HFF-Myc (cell line): ENCODE data around the gene ABCB9.

Source experiments
- DNase-seq: peaks from one replicate; pipeline ENCODE4 v3.0.0-alpha.2; 2011; ENCODE audit warnings: low read depth; ENCODE audit errors: extremely low read depth
- H3K4me3 ChIP-seq: replicated peaks from 2 replicates; pipeline ENCODE4 v1.5.1; 2011; ENCODE audit warnings: low read depth, mild to moderate bottlenecking, control low read depth, low read length
- CTCF ChIP-seq: IDR thresholded peaks from 2 replicates; pipeline ENCODE4 v1.5.1; 2012; ENCODE audit warnings: mild to moderate bottlenecking, low read depth, low read length, control low read depth; ENCODE audit errors: missing control alignments

ABCB9 gene

GRCh38 chr12:122977655-122978392 lies 11.6 kb upstream of the ABCB9 start:
- no peak for TF ChIP-seq CTCF
- no peak for DNase-seq
- H3K4me3 ChIP-seq, result no peak overlapping the region

- no peak for TF ChIP-seq CTCF
- H3K4me3 ChIP-seq, result no peak overlapping the region
- no peak for DNase-seq
Measured at GRCh38 chr12:122977153-122977552, 10.9 kb upstream of the ABCB9 start.

- DNase-seq, result no peak
- H3K4me3 ChIP-seq, result peak overlapping the region; percentile 60; the same call in 1 of the 2 replicates
- no peak for TF ChIP-seq CTCF
Measured at GRCh38 chr12:122976648-122976975, 10.3 kb upstream of the ABCB9 start.

- peak overlapping the region; percentile 60 for H3K4me3 ChIP-seq
- no peak for DNase-seq
- TF ChIP-seq CTCF, result no peak
Measured at GRCh38 chr12:122975790-122976647, 9.8 kb upstream of the ABCB9 start.

- peak within 1 kb of the TSS; percentile 60 for H3K4me3 ChIP-seq
- DNase-seq, result peak; percentile 69
- no peak for TF ChIP-seq CTCF
Measured at GRCh38 chr12:122974892-122975789, 8.9 kb upstream of the ABCB9 start, which contains the start of gene OGFOD2. TSS of gene OGFOD2 (plus strand) at chr12:122975244. CDS start at chr12:122975252, 8 bp downstream.

GRCh38 chr12:122974274-122974891 lies 8.1 kb upstream of the ABCB9 start:
- DNase-seq, result peak; percentile 95
- TF ChIP-seq CTCF, result no peak
- peak overlapping the region; percentile 60 for H3K4me3 ChIP-seq
